Activated CD4-positive, alpha-beta T cell treated with anti-CD3 and anti-CD28 coated beads for 36 hours (primary cell): ENCODE results near the gene GATA3. TPM values are rescaled to one million over a fixed set of nuclear protein-coding genes. Genes with fewer than 3 reads are reported as not detected.
A peak's percentile ranks its signal among the peaks of the same experiment; 100 is the strongest.
"Not testable (repeated sequence)": the region's sequence is repeated elsewhere in the genome, so short reads cannot be mapped to it uniquely, and the experiment has no call there.

Experiments used
- ATAC-seq: fragments of 200-7000 bp; cut with Tn5 transposase; one replicate; pipeline ENCODE4 v1.10.0; 2021; ENCODE audit warnings: mild to moderate bottlenecking, moderate library complexity
- CTCF ChIA-PET: fragments of 350-600 bp; sonication (Branson Sonifier 250); formaldehyde crosslinking; loops from one replicate; lab custom pipeline; 2021; ENCODE audit warnings: antibody characterized with exemption; lab: Charles Lee
- POLR2A ChIA-PET: fragments of 350-600 bp; sonication (Branson Sonifier 250); formaldehyde crosslinking; loops from one replicate; lab custom pipeline; 2021; ENCODE audit warnings: antibody characterized with exemption, inconsistent platforms; lab: Charles Lee
- DNase-seq: peaks from one replicate; pipeline ENCODE4 v3.0.0-alpha.2; 2020
- H3K27ac Mint-ChIP-seq: one replicate; pipeline ENCODE4 v1.8.0; 2021; ENCODE audit warnings: mixed read lengths
- H3K27me3 Mint-ChIP-seq: one replicate; pipeline ENCODE4 v1.8.0; 2021; ENCODE audit warnings: mixed read lengths
- H3K36me3 Mint-ChIP-seq: one replicate; pipeline ENCODE4 v1.8.0; 2021; ENCODE audit warnings: low read depth, mixed read lengths
- H3K4me1 Mint-ChIP-seq: one replicate; pipeline ENCODE4 v1.8.0; 2021; ENCODE audit warnings: mixed read lengths
- H3K4me3 Mint-ChIP-seq: one replicate; pipeline ENCODE4 v1.8.0; 2021; ENCODE audit warnings: mild to moderate bottlenecking, moderate library complexity, mixed read lengths
- H3K9me3 Mint-ChIP-seq: one replicate; pipeline ENCODE4 v1.8.0; 2021; ENCODE audit warnings: low read depth, mixed read lengths
- intact Hi-C, 2 experiments: fragments of 100-400 bp; cut with DNase I in 1 of 2; cut with micrococcal nuclease in 1 of 2; formaldehyde crosslinking; loops; one replicate each; pipeline versions ENCODE4 v1.14.2 to v1.15.1; 2022 to 2024; cut with DNase I, micrococcal nuclease
- total RNA-seq, 2 experiments: library from RNA; stranded (reverse); gene quantifications; one replicate each; pipeline ENCODE4 v1.2.3, GENCODE V29; 2021

GATA3 gene
- 10 to 100 TPM; 23.5 to 30.2 TPM for total RNA-seq

- peaks cover 13% of the 10 kb centered on the region for H3K27me3 Mint-ChIP-seq
- intact Hi-C loops: loop anchor here (1.0 to 10.0 kb wide), 14 partner anchors 128 to 1852 kb away; partner anchors contain the start of genes PFKFB3 (in 1 of the 2) and TAF3 (in 1 of the 2)
- peak; percentile 55 for ATAC-seq
- H3K4me1 Mint-ChIP-seq: peaks cover 43% of the 10 kb centered on the region
- H3K9me3 Mint-ChIP-seq: no peaks in the 10 kb centered on the region
- H3K4me3 Mint-ChIP-seq: peak within 1 kb of the TSS; percentile 96
- peak within 1 kb of the TSS; percentile 97 for H3K27ac Mint-ChIP-seq
- POLR2A ChIA-PET: interaction anchor here (0.6 kb wide), 1 partner anchor 22 kb away, joined by 3 read pairs; no protein-coding TSS in a partner anchor
- DNase-seq: peak; percentile 91
- CTCF ChIA-PET: interaction anchor here (0.5 to 1.0 kb wide), 3 partner anchors 82 to 378 kb away, joined by 3 read pairs; no protein-coding TSS in a partner anchor
- H3K36me3 Mint-ChIP-seq: peaks cover 37% of the 10 kb centered on the region
Observed at GRCh38 chr10:8054494-8055407, at the start of gene GATA3. TSS of gene GATA3 (plus strand) at chr10:8054688. CDS start at chr10:8055656, 968 bp downstream.

GRCh38 chr10:8006274-8006999 lies 48.1 kb upstream of the GATA3 start:
- DNase-seq (no peak), ATAC-seq (no peak)
- Mint-ChIP-seq H3K27me3 (no peaks in the 10 kb centered on the region), H3K4me3 (no peak overlapping the region), H3K4me1 (no peaks in the 10 kb centered on the region), H3K9me3 (peaks cover 20% of the 10 kb centered on the region), H3K27ac (no peak overlapping the region), H3K36me3 (peaks cover 40% of the 10 kb centered on the region)
- CTCF ChIA-PET: no interaction called here
- intact Hi-C loops: no loop called here
- POLR2A ChIA-PET: no interaction called here

DNA sequence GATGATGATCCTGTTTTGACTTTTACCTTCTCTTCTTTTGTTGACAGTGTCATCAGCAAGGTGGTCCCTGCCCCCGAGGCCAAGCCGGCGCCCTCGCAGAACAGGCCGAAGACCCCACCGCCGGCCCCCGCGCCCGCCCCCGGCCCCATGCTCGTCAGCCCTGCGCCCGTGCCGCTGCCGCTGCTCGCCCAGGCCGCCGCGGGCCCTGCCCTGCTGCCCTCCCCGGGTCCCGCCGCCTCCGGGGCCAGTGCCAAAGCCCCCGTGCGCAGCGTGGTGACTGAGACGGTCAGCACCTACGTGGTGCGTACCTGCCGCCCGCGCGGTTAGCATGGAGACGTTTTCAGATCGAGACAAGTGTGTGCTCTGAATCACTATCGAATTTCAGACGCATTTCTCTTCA lies 45.5 kb upstream of the GATA3 start:
- ChIA-PET POLR2A (no interaction called here), CTCF (no interaction called here)
- H3K9me3 Mint-ChIP-seq: peaks cover 6% of the 10 kb centered on the region
- no peaks in the 10 kb centered on the region for H3K4me1 Mint-ChIP-seq
- DNase-seq (no peak), ATAC-seq (no peak)
- H3K27me3 Mint-ChIP-seq: no peaks in the 10 kb centered on the region
- H3K36me3 Mint-ChIP-seq: peaks cover 28% of the 10 kb centered on the region
- H3K4me3 Mint-ChIP-seq: no peak overlapping the region
- intact Hi-C loops: no loop called here
- H3K27ac Mint-ChIP-seq: no peak overlapping the region

GRCh38 chr10:8013006-8013405 lies 41.5 kb upstream of the GATA3 start:
- H3K4me3 Mint-ChIP-seq: no peak overlapping the region
- ATAC-seq: no peak
- CTCF ChIA-PET: interaction anchor here (0.6 to 1.2 kb wide), 2 partner anchors 12 to 25 kb away, joined by 3 to 5 read pairs; no protein-coding TSS in a partner anchor
- POLR2A ChIA-PET: no interaction called here
- intact Hi-C loops: no loop called here
- H3K4me1 Mint-ChIP-seq: no peaks in the 10 kb centered on the region
- no peak for DNase-seq
- H3K36me3 Mint-ChIP-seq: peaks cover 20% of the 10 kb centered on the region
- H3K27ac Mint-ChIP-seq: no peak overlapping the region
- no peaks in the 10 kb centered on the region for H3K27me3 Mint-ChIP-seq
- no peaks in the 10 kb centered on the region for H3K9me3 Mint-ChIP-seq

DNA sequence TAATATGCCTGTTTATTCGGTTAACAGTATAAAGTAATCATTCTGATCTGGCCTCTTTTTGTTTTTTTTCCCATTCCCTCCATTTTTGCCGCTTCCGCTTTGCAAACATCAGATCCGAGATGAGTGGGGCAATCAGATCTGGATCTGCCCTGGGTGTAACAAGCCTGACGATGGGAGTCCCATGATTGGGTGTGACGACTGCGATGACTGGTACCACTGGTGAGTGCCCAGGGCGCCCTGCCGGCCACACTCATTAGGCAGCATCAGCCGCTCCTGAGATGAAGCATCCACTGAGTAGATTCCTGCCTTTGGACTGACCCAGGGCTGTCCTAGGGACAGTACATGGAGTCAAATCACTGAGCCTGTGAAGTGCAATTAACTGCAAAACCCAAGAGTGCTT lies 40.9 kb upstream of the GATA3 start:
- no peak overlapping the region for H3K27ac Mint-ChIP-seq
- no peaks in the 10 kb centered on the region for H3K4me1 Mint-ChIP-seq
- no peaks in the 10 kb centered on the region for H3K9me3 Mint-ChIP-seq
- no peak for DNase-seq
- H3K36me3 Mint-ChIP-seq: peaks cover 19% of the 10 kb centered on the region
- H3K4me3 Mint-ChIP-seq: no peak overlapping the region
- no peak for ATAC-seq
- H3K27me3 Mint-ChIP-seq: no peaks in the 10 kb centered on the region
- intact Hi-C loops: no loop called here
- CTCF ChIA-PET: interaction anchor here (0.6 kb wide), 2 partner anchors 13 to 26 kb away, joined by 3 to 4 read pairs; no protein-coding TSS in a partner anchor
- POLR2A ChIA-PET: no interaction called here

- H3K9me3 Mint-ChIP-seq: no peaks in the 10 kb centered on the region
- H3K27me3 Mint-ChIP-seq: no peaks in the 10 kb centered on the region
- no peak overlapping the region for H3K27ac Mint-ChIP-seq
- peaks cover 16% of the 10 kb centered on the region for H3K36me3 Mint-ChIP-seq
- no peak overlapping the region for H3K4me3 Mint-ChIP-seq
- no peaks in the 10 kb centered on the region for H3K4me1 Mint-ChIP-seq
- ATAC-seq (no peak), DNase-seq (no peak)
- intact Hi-C loops: no loop called here
- ChIA-PET CTCF (no interaction called here), POLR2A (no interaction called here)
Observed at GRCh38 chr10:8014649-8015048, 39.8 kb upstream of the GATA3 start.

GRCh38 chr10:8017277-8017676 lies 37.2 kb upstream of the GATA3 start:
- no peaks in the 10 kb centered on the region for H3K4me1 Mint-ChIP-seq
- H3K9me3 Mint-ChIP-seq: no peaks in the 10 kb centered on the region
- no peak overlapping the region for H3K4me3 Mint-ChIP-seq
- ATAC-seq (no peak), DNase-seq (no peak)
- intact Hi-C loops: no loop called here
- POLR2A ChIA-PET: no interaction called here
- no peaks in the 10 kb centered on the region for H3K27me3 Mint-ChIP-seq
- H3K36me3 Mint-ChIP-seq: peaks cover 12% of the 10 kb centered on the region
- CTCF ChIA-PET: no interaction called here
- no peak overlapping the region for H3K27ac Mint-ChIP-seq

GRCh38 chr10:8023321-8023720 lies 31.2 kb upstream of the GATA3 start:
- ATAC-seq (no peak), DNase-seq (no peak)
- Mint-ChIP-seq H3K4me1 (peaks cover 6% of the 10 kb centered on the region), H3K27ac (no peak overlapping the region), H3K9me3 (no peaks in the 10 kb centered on the region), H3K27me3 (peaks cover 10% of the 10 kb centered on the region), H3K36me3 (no peaks in the 10 kb centered on the region), H3K4me3 (no peak overlapping the region)
- ChIA-PET CTCF (no interaction called here), POLR2A (no interaction called here)
- intact Hi-C loops: no loop called here

- intact Hi-C loops: no loop called here
- Mint-ChIP-seq H3K27me3 (peaks cover 10% of the 10 kb centered on the region), H3K4me1 (peaks cover 6% of the 10 kb centered on the region), H3K9me3 (no peaks in the 10 kb centered on the region), H3K4me3 (no peak overlapping the region), H3K36me3 (no peaks in the 10 kb centered on the region), H3K27ac (no peak overlapping the region)
- ATAC-seq (no peak), DNase-seq (no peak)
- ChIA-PET POLR2A (no interaction called here), CTCF (no interaction called here)
Observed at GRCh38 chr10:8023851-8024250, 30.6 kb upstream of the GATA3 start.

- H3K27ac Mint-ChIP-seq: no peak overlapping the region
- DNase-seq (no peak), ATAC-seq (no peak)
- ChIA-PET POLR2A (no interaction called here), CTCF (interaction anchor here (0.7 kb wide), 1 partner anchor 13 kb away, joined by 4 read pairs; no protein-coding TSS in a partner anchor)
- no peaks in the 10 kb centered on the region for H3K9me3 Mint-ChIP-seq
- H3K27me3 Mint-ChIP-seq: peaks cover 13% of the 10 kb centered on the region
- H3K4me1 Mint-ChIP-seq: peaks cover 6% of the 10 kb centered on the region
- H3K4me3 Mint-ChIP-seq: peak overlapping the region; percentile 66
- H3K36me3 Mint-ChIP-seq: no peaks in the 10 kb centered on the region
- intact Hi-C loops: no loop called here
Observed at GRCh38 chr10:8026349-8027259, 27.9 kb upstream of the GATA3 start.

GRCh38 chr10:8031211-8031610 lies 23.3 kb upstream of the GATA3 start:
- Mint-ChIP-seq H3K4me1 (peaks cover 16% of the 10 kb centered on the region), H3K27me3 (peaks cover 39% of the 10 kb centered on the region)
- ATAC-seq, H3K27ac Mint-ChIP-seq, H3K4me3 Mint-ChIP-seq, DNase-seq, H3K36me3 Mint-ChIP-seq, intact Hi-C loops, H3K9me3 Mint-ChIP-seq, POLR2A ChIA-PET: not testable (repeated sequence)
- CTCF ChIA-PET: interaction anchor here (0.7 kb wide), 1 partner anchor 614 kb away, joined by 4 read pairs; no protein-coding TSS in a partner anchor
